IMR-90 (cell line): ENCODE data around the gene SAMD5.

ENCODE experiments used
- BHLHE40 ChIP-seq: fragments of 150-350 bp; IDR thresholded peaks from 2 replicates; pipeline ENCODE4 v1.6.1; 2016; ENCODE audit warnings: mild to moderate bottlenecking, low read depth, low read length
- CEBPB ChIP-seq: IDR thresholded peaks from 2 replicates; pipeline ENCODE4 v1.6.1; 2012; ENCODE audit warnings: low read depth, low read length, improper control_type of control experiment
- CHD1 ChIP-seq: IDR thresholded peaks from 2 replicates; pipeline ENCODE4 v1.6.1; 2012; ENCODE audit warnings: low read depth, low read length, improper control_type of control experiment
- CTCF ChIP-seq: conservative IDR thresholded peaks from 2 replicates; pipeline ENCODE4 v1.5.1; 2012; ENCODE audit warnings: mild to moderate bottlenecking, low read depth, low read length, improper control_type of control experiment
- POLR2A ChIP-seq: IDR thresholded peaks from 2 replicates; pipeline ENCODE4 v1.6.1; 2012; ENCODE audit warnings: mild to moderate bottlenecking, low read depth, low read length
- RAD21 ChIP-seq: IDR thresholded peaks from 2 replicates; pipeline ENCODE4 v1.6.1; 2012; ENCODE audit warnings: low read length, improper control_type of control experiment
- RFX5 ChIP-seq: IDR thresholded peaks from 2 replicates; pipeline ENCODE4 v1.8.0; 2012; ENCODE audit warnings: low read depth, mild to moderate bottlenecking, low read length, moderate library complexity
- SMC3 ChIP-seq: fragments of 150-350 bp; IDR thresholded peaks from 2 replicates; pipeline ENCODE4 v1.6.1; 2016; ENCODE audit warnings: low read depth, mild to moderate bottlenecking, antibody characterized with exemption, low read length, moderate library complexity
- USF2 ChIP-seq: fragments of 150-350 bp; IDR thresholded peaks from 2 replicates; pipeline ENCODE4 v1.6.1; 2017; ENCODE audit warnings: mild to moderate bottlenecking, antibody characterized with exemption, low read length, low read depth

- TF ChIP-seq USF2 (no peak), CEBPB (no peak), RFX5 (no peak), CTCF (no peak), POLR2A (no peak), CHD1 (no peak), RAD21 (no peak), SMC3 (no peak), BHLHE40 (no peak)
Measured at GRCh38 chr6:147618927-147619326, 110.4 kb downstream of the SAMD5 start.
